Measurements from ENCODE around the gene PIP5K1B.

PIP5K1B gene

DNA sequence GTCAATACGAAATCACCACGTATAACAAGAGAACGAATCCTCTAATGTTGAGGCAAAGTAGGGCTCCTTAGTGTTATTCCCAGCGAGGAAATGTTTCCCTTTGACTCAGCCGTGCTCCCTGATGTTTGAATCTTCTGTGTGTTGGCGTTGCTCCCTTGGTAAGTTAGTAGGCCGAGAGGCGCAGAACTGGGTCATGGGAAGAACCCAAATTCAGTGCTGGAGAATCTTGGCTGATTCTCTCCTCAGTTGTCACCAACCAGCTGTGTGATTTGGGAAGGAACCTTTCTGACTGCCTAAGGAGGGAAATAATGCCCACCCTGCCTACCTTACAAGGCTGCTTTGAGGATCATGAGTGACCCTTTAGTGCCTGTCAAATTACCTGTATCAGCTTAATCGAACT is 286.4 kb downstream of the PIP5K1B start:
- no peak overlapping the region for H3K9ac ChIP-seq (ENCODE audit: low read depth, low read length, poor library complexity, severe bottlenecking)
- H3K36me3 ChIP-seq (ENCODE audit: insufficient read depth, low read length): no peaks in the 10 kb centered on the region
- H3K4me1 ChIP-seq (ENCODE audit: insufficient read depth, low read length, poor library complexity, severe bottlenecking): peaks cover 8% of the 10 kb centered on the region
- no peaks in the 10 kb centered on the region for H3F3A ChIP-seq (ENCODE audit: low read depth)
- H4K20me1 ChIP-seq (ENCODE audit: insufficient read depth, low read length, poor library complexity, severe bottlenecking): no peaks in the 10 kb centered on the region
- no peaks in the 10 kb centered on the region for H3K9me2 ChIP-seq (replicated peaks; ENCODE audit: low read depth, low read length)
- H3K27me3 ChIP-seq (ENCODE audit: insufficient read depth, low read length, poor library complexity, severe bottlenecking): no peaks in the 10 kb centered on the region
- H3K79me2 ChIP-seq (ENCODE audit: insufficient read depth, low read length): no peaks in the 10 kb centered on the region
- no peak overlapping the region for H2AFZ ChIP-seq (ENCODE audit: low read length)
- no peaks in the 10 kb centered on the region for H3K9me3 ChIP-seq (ENCODE audit: insufficient read depth, low read depth, low read length)
- no peak overlapping the region for H3K4me3 ChIP-seq (ENCODE audit: low read length, poor library complexity, severe bottlenecking)
- TF ChIP-seq EZH2phosphoT487 (IDR thresholded peaks at IDR 0.05; ENCODE audit: borderline replicate concordance) (no peak), CTCF (conservative IDR thresholded peaks at IDR 0.05; ENCODE audit: low read length) (no peak)
- H3K4me2 ChIP-seq (ENCODE audit: low read depth, low read length, poor library complexity, severe bottlenecking): no peak overlapping the region

DNA sequence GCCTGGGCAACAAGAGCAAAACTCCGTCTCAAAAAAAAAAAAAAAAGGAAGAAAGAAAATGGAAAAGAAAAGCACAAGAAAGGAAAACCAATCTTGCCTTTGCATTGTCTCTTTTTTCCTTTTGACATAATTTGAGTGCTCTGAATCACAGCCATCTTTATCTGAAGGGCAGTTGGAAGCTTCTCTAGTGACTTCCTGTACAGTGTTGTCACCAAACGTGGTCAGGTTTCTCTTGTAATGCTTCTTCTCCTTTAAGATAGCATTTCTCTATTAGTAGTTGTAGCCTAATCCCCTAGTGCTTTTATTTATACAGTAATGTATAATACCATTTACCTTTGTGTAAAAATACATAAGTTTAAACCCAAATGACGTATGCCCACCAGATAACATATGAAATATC is 290.7 kb downstream of the PIP5K1B start:
- Histone ChIP-seq H2AFZ (ENCODE audit: low read length) (no peak overlapping the region), H3K4me2 (ENCODE audit: low read depth, low read length, poor library complexity, severe bottlenecking) (peak overlapping the region; percentile 13), H3K4me1 (ENCODE audit: insufficient read depth, low read length, poor library complexity, severe bottlenecking) (peaks cover 28% of the 10 kb centered on the region), H3K9me3 (ENCODE audit: insufficient read depth, low read depth, low read length) (no peaks in the 10 kb centered on the region), H3K36me3 (ENCODE audit: insufficient read depth, low read length) (no peaks in the 10 kb centered on the region), H3K27me3 (ENCODE audit: insufficient read depth, low read length, poor library complexity, severe bottlenecking) (no peaks in the 10 kb centered on the region), H3K9ac (ENCODE audit: low read depth, low read length, poor library complexity, severe bottlenecking) (no peak overlapping the region), H4K20me1 (ENCODE audit: insufficient read depth, low read length, poor library complexity, severe bottlenecking) (no peaks in the 10 kb centered on the region), H3K4me3 (ENCODE audit: low read length, poor library complexity, severe bottlenecking) (no peak overlapping the region), H3K9me2 (replicated peaks; ENCODE audit: low read depth, low read length) (no peaks in the 10 kb centered on the region), H3F3A (ENCODE audit: low read depth) (no peaks in the 10 kb centered on the region), H3K79me2 (ENCODE audit: insufficient read depth, low read length) (no peaks in the 10 kb centered on the region)
- no peak for TF ChIP-seq CTCF (conservative IDR thresholded peaks at IDR 0.05; ENCODE audit: low read length)

DNA sequence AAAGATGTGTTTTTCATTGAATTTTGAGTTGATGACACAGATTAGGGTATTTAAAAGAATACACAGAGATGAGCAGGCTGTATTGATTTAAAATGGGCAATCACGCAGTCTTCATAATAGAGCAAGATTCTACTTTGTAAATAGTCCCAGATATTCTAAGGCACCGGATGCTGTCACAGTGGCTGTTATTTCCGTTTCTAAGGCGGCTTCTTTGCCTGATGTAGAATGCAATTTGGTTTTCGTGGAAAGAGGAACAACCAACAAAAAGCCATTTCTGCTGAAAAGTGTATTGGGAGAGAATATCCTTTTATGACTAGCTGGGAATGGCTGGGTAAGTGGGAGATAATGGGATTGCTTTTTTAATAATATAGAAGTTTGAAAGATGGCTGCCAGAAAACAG is 291.4 kb downstream of the PIP5K1B start:
- Histone ChIP-seq H3K9ac (ENCODE audit: low read depth, low read length, poor library complexity, severe bottlenecking) (no peak overlapping the region), H3K4me1 (ENCODE audit: insufficient read depth, low read length, poor library complexity, severe bottlenecking) (peaks cover 28% of the 10 kb centered on the region), H2AFZ (ENCODE audit: low read length) (no peak overlapping the region), H3K79me2 (ENCODE audit: insufficient read depth, low read length) (no peaks in the 10 kb centered on the region), H4K20me1 (ENCODE audit: insufficient read depth, low read length, poor library complexity, severe bottlenecking) (no peaks in the 10 kb centered on the region), H3K9me2 (replicated peaks; ENCODE audit: low read depth, low read length) (no peaks in the 10 kb centered on the region), H3K9me3 (ENCODE audit: insufficient read depth, low read depth, low read length) (no peaks in the 10 kb centered on the region), H3K4me3 (ENCODE audit: low read length, poor library complexity, severe bottlenecking) (no peak overlapping the region), H3F3A (ENCODE audit: low read depth) (no peaks in the 10 kb centered on the region), H3K4me2 (ENCODE audit: low read depth, low read length, poor library complexity, severe bottlenecking) (no peak overlapping the region), H3K36me3 (ENCODE audit: insufficient read depth, low read length) (no peaks in the 10 kb centered on the region), H3K27me3 (ENCODE audit: insufficient read depth, low read length, poor library complexity, severe bottlenecking) (no peaks in the 10 kb centered on the region)
- TF ChIP-seq EZH2phosphoT487 (IDR thresholded peaks at IDR 0.05; ENCODE audit: borderline replicate concordance): no peak
- no peak for TF ChIP-seq CTCF (conservative IDR thresholded peaks at IDR 0.05; ENCODE audit: low read length)

Data from Loucy (cell line).